Keratinocyte (primary cell): ENCODE data around the gene ROCK1. TPM values are rescaled to one million over a fixed set of nuclear protein-coding genes. Genes with fewer than 3 reads are reported as not detected.

Experiments used
- DNase-seq: peaks from one replicate; pipeline ENCODE4 v3.0.0-alpha.2; 2011; ENCODE audit warnings: low read depth, missing footprints, low spot score
- FAIRE-seq: peaks from 2 replicates; lab custom pipeline; 2011; peaks lifted over from hg19 to GRCh38; lab: Jason Lieb, UNC
- H2AFZ ChIP-seq: 2 replicates; pipeline ENCODE4 v1.6.0; 2012; ENCODE audit warnings: low read length, control low read depth, inconsistent platforms; ENCODE audit not compliant: control insufficient read depth
- H3K27ac ChIP-seq: 2 replicates; pipeline ENCODE4 v1.5.1; 2011; ENCODE audit warnings: low read length; ENCODE audit not compliant: control insufficient read depth, insufficient read depth
- H3K27me3 ChIP-seq: 3 replicates; pipeline ENCODE4 v1.6.0; 2011; ENCODE audit warnings: low read length; ENCODE audit not compliant: control insufficient read depth, insufficient read depth; ENCODE audit errors: extremely low read depth
- H3K36me3 ChIP-seq, 2 experiments: 2 replicates in 1 of 2; 3 replicates in 1 of 2; pipeline ENCODE4 v1.5.1; 2011; ENCODE audit warnings: low read length in 2 of 2, mild to moderate bottlenecking in 1 of 2; ENCODE audit not compliant: control insufficient read depth in 2 of 2, insufficient read depth in 2 of 2; ENCODE audit errors: extremely low read depth in 1 of 2
- H3K4me1 ChIP-seq: 3 replicates; pipeline ENCODE4 v1.5.1; 2011; ENCODE audit warnings: low read length; ENCODE audit not compliant: control insufficient read depth, insufficient read depth; ENCODE audit errors: extremely low read depth
- H3K4me2 ChIP-seq: 3 replicates; pipeline ENCODE4 v1.6.0; 2011; ENCODE audit warnings: low read depth, low read length; ENCODE audit not compliant: control insufficient read depth, insufficient read depth; ENCODE audit errors: extremely low read depth
- H3K4me3 ChIP-seq, 3 experiments: fragments of 200-600 bp in 1 of 3; sonication (generic) in 1 of 3; 2 replicates in 2 of 3; 3 replicates in 1 of 3; pipeline ENCODE4 v1.5.1; 2011 to 2016; ENCODE audit warnings: low read length in 3 of 3, mild to moderate bottlenecking in 3 of 3, control low read depth in 2 of 3, inconsistent platforms in 1 of 3, low read depth in 1 of 3, mixed read lengths in 1 of 3, mixed run types in 1 of 3, moderate library complexity in 1 of 3; ENCODE audit not compliant: control insufficient read depth in 2 of 3, insufficient read depth in 2 of 3; ENCODE audit errors: extremely low read depth in 1 of 3
- H3K79me2 ChIP-seq: 2 replicates; pipeline ENCODE4 v1.6.0; 2012; ENCODE audit warnings: low read length; ENCODE audit not compliant: control insufficient read depth, insufficient read depth
- H3K9ac ChIP-seq: 3 replicates; pipeline ENCODE4 v1.6.0; 2011; ENCODE audit warnings: low read length; ENCODE audit not compliant: control insufficient read depth, insufficient read depth; ENCODE audit errors: extremely low read depth
- H3K9me1 ChIP-seq: 3 replicates; pipeline ENCODE4 v1.6.0; 2011; ENCODE audit warnings: low read length; ENCODE audit not compliant: control insufficient read depth, insufficient read depth; ENCODE audit errors: extremely low read depth
- H3K9me3 ChIP-seq: 2 replicates; pipeline ENCODE4 v1.5.1; 2012; ENCODE audit warnings: low read depth, low read length; ENCODE audit not compliant: control insufficient read depth
- H4K20me1 ChIP-seq: 3 replicates; pipeline ENCODE4 v1.6.0; 2011; ENCODE audit warnings: low read length; ENCODE audit not compliant: control insufficient read depth, insufficient read depth; ENCODE audit errors: extremely low read depth
- CTCF ChIP-seq, 3 experiments: IDR thresholded peaks in 1 of 3; conservative IDR thresholded peaks in 1 of 3; optimal IDR thresholded peaks in 1 of 3; 2 replicates in 2 of 3; 3 replicates in 1 of 3; pipeline versions ENCODE3 to v1.5.1; 2011; ENCODE audit warnings: low read length in 3 of 3, mild to moderate bottlenecking in 3 of 3, moderate library complexity in 2 of 3, control low read depth in 1 of 3, inconsistent platforms in 1 of 3; ENCODE audit not compliant: insufficient read depth in 2 of 3; ENCODE audit errors: extremely low read depth in 1 of 3
- EZH2 ChIP-seq: IDR thresholded peaks from one replicate; pipeline ENCODE4 v1.6.1; 2012; ENCODE audit warnings: inconsistent platforms, mild to moderate bottlenecking, low read length, moderate library complexity
- dilution Hi-C: fragments of 300-500 bp; cut with MboI; formaldehyde crosslinking; loops from one replicate; pipeline ENCODE4 v1.7.0; 2020; ENCODE audit warnings: low sequenced_read_pairs; ENCODE audit not compliant: extremely low pct_ligation_motif_present
- polyA plus RNA-seq, 5 experiments: library from polyadenylated mRNA; depleted of rRNA in 3 of 5; stranded (reverse) in 3 of 5; stranded (forward) in 1 of 5; unstranded in 1 of 5; fragments of >200 nt; gene quantifications; 1 replicate in 1 of 5; 2 replicates in 3 of 5; 3 replicates in 1 of 5; pipeline versions ENCODE4 v1.2.1 to v1.2.3, GENCODE V29; 2011 to 2012; ENCODE audit warnings: missing spikeins in 2 of 5, low read depth in 1 of 5, low replicate concordance in 1 of 5

The ROCK1 gene
- polyA plus RNA-seq, 1 donor (not counting 4 experiments of a cell fraction or from before 2014, with no cell fraction given) = 25.9 TPM

GRCh38 chr18:21123290-21123926, 11.8 kb upstream of the ROCK1 start:
- H3K9ac ChIP-seq = no peak overlapping the region
- dilution Hi-C loops = no loop called here
- TF ChIP-seq CTCF (optimal IDR thresholded peaks at IDR 0.05 in 1 of 3, IDR thresholded peaks at IDR 0.05 in 1 of 3, conservative IDR thresholded peaks at IDR 0.05 in 1 of 3; ENCODE audit: extremely low read depth in 1 of 3, insufficient read depth in 2 of 3, low read length in 3 of 3) (no peak), EZH2 (no peak)
- no peak for FAIRE-seq
- no peaks in the 10 kb centered on the region for H3K9me3 ChIP-seq
- no peak overlapping the region for H3K4me3 ChIP-seq
- H3K36me3 ChIP-seq = no peaks in the 10 kb centered on the region
- H3K27me3 ChIP-seq = no peaks in the 10 kb centered on the region
- no peak overlapping the region for H3K4me2 ChIP-seq
- no peaks in the 10 kb centered on the region for H3K9me1 ChIP-seq
- no peak overlapping the region for H2AFZ ChIP-seq
- H3K4me1 ChIP-seq = no peaks in the 10 kb centered on the region
- H3K27ac ChIP-seq = no peak overlapping the region
- no peaks in the 10 kb centered on the region for H4K20me1 ChIP-seq
- no peak for DNase-seq
- H3K79me2 ChIP-seq = no peaks in the 10 kb centered on the region

GRCh38 chr18:21118806-21119205, 7.2 kb upstream of the ROCK1 start:
- Histone ChIP-seq H3K27ac (no peak overlapping the region), H2AFZ (no peak overlapping the region), H3K27me3 (no peaks in the 10 kb centered on the region), H3K9ac (no peak overlapping the region), H3K9me3 (no peaks in the 10 kb centered on the region), H3K4me1 (no peaks in the 10 kb centered on the region), H3K36me3 (no peaks in the 10 kb centered on the region), H4K20me1 (no peaks in the 10 kb centered on the region), H3K9me1 (no peaks in the 10 kb centered on the region), H3K4me2 (no peak overlapping the region), H3K79me2 (no peaks in the 10 kb centered on the region), H3K4me3 (no peak overlapping the region)
- DNase-seq (no peak), FAIRE-seq (no peak)
- dilution Hi-C loops = no loop called here
- TF ChIP-seq EZH2 = no peak
- no peak for TF ChIP-seq CTCF (optimal IDR thresholded peaks at IDR 0.05 in 1 of 3, IDR thresholded peaks at IDR 0.05 in 1 of 3, conservative IDR thresholded peaks at IDR 0.05 in 1 of 3; ENCODE audit: extremely low read depth in 1 of 3, insufficient read depth in 2 of 3, low read length in 3 of 3)
